Fibroblast of lung (primary cell): ENCODE data around the gene CSF1R.

ENCODE experiments used
- EZH2 ChIP-seq: IDR thresholded peaks from 2 replicates; pipeline ENCODE4 v1.5.1; 2012; ENCODE audit warnings: low read length, control low read depth, mild to moderate bottlenecking; ENCODE audit errors: missing control alignments
- TF ChIP-seq, protein P1 (sequence below), 2 donors: IDR thresholded peaks in 1 of 2; conservative IDR thresholded peaks in 1 of 2; 1 replicate in 1 of 2; 2 replicates in 1 of 2; pipeline ENCODE4 v1.5.1; 2011 to 2012; ENCODE audit warnings: low read length in 2 of 2, control low read depth in 1 of 2, inconsistent platforms in 1 of 2, low read depth in 1 of 2, mild to moderate bottlenecking in 1 of 2

DNA sequence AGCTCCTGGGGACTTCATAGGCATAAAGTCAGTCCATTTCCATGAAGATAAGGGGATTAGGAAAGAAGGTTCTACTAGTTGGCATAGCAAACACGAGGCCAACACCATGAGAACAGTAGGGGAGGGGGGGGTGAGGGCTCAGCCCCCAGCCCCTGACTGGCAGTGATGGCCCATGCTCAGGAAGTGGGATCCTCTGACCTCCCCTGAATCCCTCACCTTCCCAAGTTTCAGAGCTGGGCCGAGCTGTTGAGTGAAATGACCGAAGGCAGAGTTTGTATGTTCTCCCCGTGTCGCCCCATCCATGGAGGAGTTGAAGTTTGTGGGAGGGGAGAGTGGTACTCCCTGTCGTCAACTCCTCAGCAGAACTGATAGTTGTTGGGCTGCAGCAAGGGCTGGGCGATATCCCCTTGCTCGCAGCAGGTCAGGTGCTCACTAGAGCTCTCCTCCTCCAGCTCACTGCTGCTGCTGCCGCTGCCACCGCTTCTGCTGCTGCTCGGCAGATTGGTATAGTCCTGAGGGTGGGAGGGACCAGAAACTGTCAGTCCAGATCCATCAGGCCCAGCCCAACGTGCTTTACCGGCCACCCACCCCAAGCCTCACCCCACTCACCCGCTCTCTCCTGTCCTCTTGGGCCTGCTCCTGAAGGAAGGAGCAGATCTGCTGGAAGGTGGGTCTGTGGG is 32.5 kb downstream of the CSF1R start:
- TF ChIP-seq, protein P1, sequence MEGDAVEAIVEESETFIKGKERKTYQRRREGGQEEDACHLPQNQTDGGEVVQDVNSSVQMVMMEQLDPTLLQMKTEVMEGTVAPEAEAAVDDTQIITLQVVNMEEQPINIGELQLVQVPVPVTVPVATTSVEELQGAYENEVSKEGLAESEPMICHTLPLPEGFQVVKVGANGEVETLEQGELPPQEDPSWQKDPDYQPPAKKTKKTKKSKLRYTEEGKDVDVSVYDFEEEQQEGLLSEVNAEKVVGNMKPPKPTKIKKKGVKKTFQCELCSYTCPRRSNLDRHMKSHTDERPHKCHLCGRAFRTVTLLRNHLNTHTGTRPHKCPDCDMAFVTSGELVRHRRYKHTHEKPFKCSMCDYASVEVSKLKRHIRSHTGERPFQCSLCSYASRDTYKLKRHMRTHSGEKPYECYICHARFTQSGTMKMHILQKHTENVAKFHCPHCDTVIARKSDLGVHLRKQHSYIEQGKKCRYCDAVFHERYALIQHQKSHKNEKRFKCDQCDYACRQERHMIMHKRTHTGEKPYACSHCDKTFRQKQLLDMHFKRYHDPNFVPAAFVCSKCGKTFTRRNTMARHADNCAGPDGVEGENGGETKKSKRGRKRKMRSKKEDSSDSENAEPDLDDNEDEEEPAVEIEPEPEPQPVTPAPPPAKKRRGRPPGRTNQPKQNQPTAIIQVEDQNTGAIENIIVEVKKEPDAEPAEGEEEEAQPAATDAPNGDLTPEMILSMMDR (conservative IDR thresholded peaks at IDR 0.05 in 1 of 2, IDR thresholded peaks at IDR 0.05 in 1 of 2; ENCODE audit: low read depth in 1 of 2, low read length in 2 of 2): no peak
- no peak for TF ChIP-seq EZH2
